Esophagus muscularis mucosa (tissue), 4 donors: ENCODE results near the gene NECTIN4.

Source experiments
- EP300 ChIP-seq: sonication (generic); formaldehyde crosslinking; IDR thresholded peaks from one replicate; pipeline ENCODE4 v1.6.1; 2017; ENCODE audit warnings: antibody characterized with exemption
- POLR2A ChIP-seq: fragments of 450-650 bp; IDR thresholded peaks from one replicate; pipeline ENCODE4 v1.6.1; 2017; ENCODE audit warnings: antibody characterized with exemption, moderate library complexity, mild to moderate bottlenecking, low read depth
- POLR2AphosphoS5 ChIP-seq, 2 donors: sonication (generic); formaldehyde crosslinking; IDR thresholded peaks; one replicate each; pipeline ENCODE4 v1.6.1; 2017; ENCODE audit warnings: antibody characterized with exemption in 2 of 2
- TF ChIP-seq, protein P1 (sequence below), 3 experiments: fragments of 200-600 bp in 2 of 3; fragments of 450-650 bp in 1 of 3; sonication (generic) in 2 of 3; IDR thresholded peaks; one replicate each; pipeline ENCODE4 v1.5.1; 2017 to 2019; ENCODE audit warnings: antibody characterized with exemption in 3 of 3, mild to moderate bottlenecking in 2 of 3, moderate library complexity in 1 of 3

DNA sequence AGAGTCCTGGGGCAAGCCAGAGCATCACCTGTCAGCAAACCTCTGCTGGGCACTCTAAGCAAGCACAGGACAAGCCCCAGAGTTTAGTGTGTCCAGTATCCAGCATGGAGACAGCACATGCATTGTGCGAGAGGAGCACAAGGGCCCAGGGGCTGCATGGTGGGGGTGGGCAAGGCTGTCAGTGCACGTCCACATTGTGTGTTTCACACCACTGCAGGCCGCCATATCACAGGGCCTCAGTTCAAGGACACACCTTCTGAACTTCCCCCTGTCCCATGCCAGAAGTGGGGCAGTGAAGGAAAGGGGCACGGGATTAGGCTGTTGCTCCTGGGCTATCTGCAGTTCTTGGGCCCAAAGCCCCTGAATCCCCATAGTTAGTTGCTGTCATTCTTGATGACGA is 49.8 kb downstream of the NECTIN4 start:
- TF ChIP-seq, protein P1, sequence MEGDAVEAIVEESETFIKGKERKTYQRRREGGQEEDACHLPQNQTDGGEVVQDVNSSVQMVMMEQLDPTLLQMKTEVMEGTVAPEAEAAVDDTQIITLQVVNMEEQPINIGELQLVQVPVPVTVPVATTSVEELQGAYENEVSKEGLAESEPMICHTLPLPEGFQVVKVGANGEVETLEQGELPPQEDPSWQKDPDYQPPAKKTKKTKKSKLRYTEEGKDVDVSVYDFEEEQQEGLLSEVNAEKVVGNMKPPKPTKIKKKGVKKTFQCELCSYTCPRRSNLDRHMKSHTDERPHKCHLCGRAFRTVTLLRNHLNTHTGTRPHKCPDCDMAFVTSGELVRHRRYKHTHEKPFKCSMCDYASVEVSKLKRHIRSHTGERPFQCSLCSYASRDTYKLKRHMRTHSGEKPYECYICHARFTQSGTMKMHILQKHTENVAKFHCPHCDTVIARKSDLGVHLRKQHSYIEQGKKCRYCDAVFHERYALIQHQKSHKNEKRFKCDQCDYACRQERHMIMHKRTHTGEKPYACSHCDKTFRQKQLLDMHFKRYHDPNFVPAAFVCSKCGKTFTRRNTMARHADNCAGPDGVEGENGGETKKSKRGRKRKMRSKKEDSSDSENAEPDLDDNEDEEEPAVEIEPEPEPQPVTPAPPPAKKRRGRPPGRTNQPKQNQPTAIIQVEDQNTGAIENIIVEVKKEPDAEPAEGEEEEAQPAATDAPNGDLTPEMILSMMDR (IDR thresholded peaks at IDR 0.05) = no peak
- TF ChIP-seq POLR2A (no peak), POLR2AphosphoS5 (IDR thresholded peaks at IDR 0.05) (no peak), EP300 (no peak)
